Activated naive CD4-positive, alpha-beta T cell treated with anti-CD3 and anti-CD28 coated beads for 36 hours (primary cell): Measurements from ENCODE around the gene CFAP210. TPM values are rescaled to one million over a fixed set of nuclear protein-coding genes. Genes with fewer than 3 reads are reported as not detected.
"Not testable (repeated sequence)": the region's sequence is repeated elsewhere in the genome, so short reads cannot be mapped to it uniquely, and the experiment has no call there.

Experiments
- CTCF ChIA-PET: fragments of 350-600 bp; sonication (Branson Sonifier 250); formaldehyde crosslinking; loops from one replicate; lab custom pipeline; 2021; ENCODE audit warnings: antibody characterized with exemption; lab: Charles Lee
- DNase-seq: peaks from one replicate; pipeline ENCODE4 v3.0.0-alpha.2; 2020
- H3K27ac Mint-ChIP-seq: one replicate; pipeline ENCODE4 v1.8.0; 2021; ENCODE audit warnings: mild to moderate bottlenecking, mixed read lengths
- H3K27me3 Mint-ChIP-seq: one replicate; pipeline ENCODE4 v1.8.0; 2021; ENCODE audit warnings: low read depth, mixed read lengths
- H3K36me3 Mint-ChIP-seq: one replicate; pipeline ENCODE4 v1.8.0; 2021; ENCODE audit warnings: low read depth, mixed read lengths
- H3K4me1 Mint-ChIP-seq: one replicate; pipeline ENCODE4 v1.8.0; 2021; ENCODE audit warnings: low read depth, mixed read lengths
- H3K4me3 Mint-ChIP-seq: one replicate; pipeline ENCODE4 v1.8.0; 2021; ENCODE audit warnings: mild to moderate bottlenecking, moderate library complexity, mixed read lengths
- H3K9me3 Mint-ChIP-seq: one replicate; pipeline ENCODE4 v1.8.0; 2021; ENCODE audit warnings: mixed read lengths
- intact Hi-C: fragments of 100-400 bp; cut with micrococcal nuclease; formaldehyde crosslinking; loops from one replicate; pipeline ENCODE4 v1.15.1; 2023
- total RNA-seq, 2 experiments: library from RNA; stranded (reverse); gene quantifications; one replicate each; pipeline ENCODE4 v1.2.3, GENCODE V29; 2021

The CFAP210 gene
- total RNA-seq, 2 experiments from 2014 or later, result not detected

- no peak for DNase-seq
- CTCF ChIA-PET, result no interaction called here
- Mint-ChIP-seq H3K27ac (no peak overlapping the region), H3K4me3 (no peak overlapping the region), H3K27me3 (no peaks in the 10 kb centered on the region), H3K4me1 (no peaks in the 10 kb centered on the region), H3K9me3 (no peaks in the 10 kb centered on the region), H3K36me3 (peaks cover 4% of the 10 kb centered on the region)
- intact Hi-C loops, result no loop called here
Observed at GRCh38 chr2:169705927-169706326, 11.7 kb upstream of the CFAP210 start.

- DNase-seq, result no peak
- CTCF ChIA-PET, result interaction anchor here (0.6 to 1.1 kb wide), 4 partner anchors 30 to 84 kb away, joined by 3 to 5 read pairs (median 3); no protein-coding TSS in a partner anchor
- Mint-ChIP-seq H3K27me3 (no peaks in the 10 kb centered on the region), H3K27ac (no peak overlapping the region), H3K4me3 (no peak overlapping the region), H3K9me3 (no peaks in the 10 kb centered on the region), H3K36me3 (peaks cover 6% of the 10 kb centered on the region), H3K4me1 (no peaks in the 10 kb centered on the region)
- intact Hi-C loops, result no loop called here
Observed at GRCh38 chr2:169704160-169704708, 10.0 kb upstream of the CFAP210 start.

- no peak for DNase-seq
- H3K4me1 Mint-ChIP-seq, result no peaks in the 10 kb centered on the region
- intact Hi-C loops, result no loop called here
- H3K4me3 Mint-ChIP-seq, result no peak overlapping the region
- H3K27ac Mint-ChIP-seq, result no peak overlapping the region
- no peaks in the 10 kb centered on the region for H3K9me3 Mint-ChIP-seq
- H3K27me3 Mint-ChIP-seq, result no peaks in the 10 kb centered on the region
- CTCF ChIA-PET, result interaction anchor here (0.6 to 1.1 kb wide), 2 partner anchors 43 to 394 kb away, joined by 3 to 4 read pairs; no protein-coding TSS in a partner anchor
- H3K36me3 Mint-ChIP-seq, result peaks cover 10% of the 10 kb centered on the region
Observed at GRCh38 chr2:169702996-169703395, 8.8 kb upstream of the CFAP210 start.

GRCh38 chr2:169699173-169699572 lies 5.0 kb upstream of the CFAP210 start:
- H3K9me3 Mint-ChIP-seq, H3K27ac Mint-ChIP-seq, H3K4me3 Mint-ChIP-seq, H3K27me3 Mint-ChIP-seq, H3K4me1 Mint-ChIP-seq, DNase-seq: not testable (repeated sequence)
- CTCF ChIA-PET, result interaction anchor here (1.0 to 1.3 kb wide), 2 partner anchors 9 to 11 kb away, joined by 3 read pairs; no protein-coding TSS in a partner anchor
- intact Hi-C loops, result loop anchor here (10.0 kb wide), 1 partner anchor 334 kb away; the partner anchor contains the start of gene LRP2
- peaks cover 12% of the 10 kb centered on the region for H3K36me3 Mint-ChIP-seq

- no peak for DNase-seq
- no peaks in the 10 kb centered on the region for H3K9me3 Mint-ChIP-seq
- H3K36me3 Mint-ChIP-seq, result peaks cover 10% of the 10 kb centered on the region
- intact Hi-C loops, result loop anchor here (10.0 kb wide), 1 partner anchor 332 kb away; the partner anchor contains the start of gene LRP2
- CTCF ChIA-PET, result interaction anchor here (0.6 to 1.0 kb wide), 3 partner anchors 62 to 131 kb away, joined by 3 to 4 read pairs (median 3); partner anchors contain the start of gene UBR3
- peaks cover 13% of the 10 kb centered on the region for H3K4me1 Mint-ChIP-seq
- no peak overlapping the region for H3K27ac Mint-ChIP-seq
- H3K27me3 Mint-ChIP-seq, result no peaks in the 10 kb centered on the region
- H3K4me3 Mint-ChIP-seq, result no peak overlapping the region
Observed at GRCh38 chr2:169696381-169696780, 2.2 kb upstream of the CFAP210 start.

GRCh38 chr2:169694894-169695260 lies 672 bp upstream of the CFAP210 start:
- H3K4me3 Mint-ChIP-seq, result peak overlapping the region; percentile 84
- no peak for DNase-seq
- intact Hi-C loops, result loop anchor here (1.0 to 10.0 kb wide), 11 partner anchors 38 to 803 kb away; partner anchors contain the start of genes BBS5, FASTKD1, KLHL23 and LRP2
- H3K4me1 Mint-ChIP-seq, result peaks cover 13% of the 10 kb centered on the region
- CTCF ChIA-PET, result no interaction called here
- peaks cover 8% of the 10 kb centered on the region for H3K36me3 Mint-ChIP-seq
- H3K27me3 Mint-ChIP-seq, result no peaks in the 10 kb centered on the region
- peaks cover 4% of the 10 kb centered on the region for H3K9me3 Mint-ChIP-seq
- H3K27ac Mint-ChIP-seq, result peak overlapping the region; percentile 71

- CTCF ChIA-PET, result no interaction called here
- intact Hi-C loops, result loop anchor here (5.0 to 10.0 kb wide), 4 partner anchors 234 to 801 kb away; partner anchors contain the start of genes LRP2 and SPC25
- peaks cover 4% of the 10 kb centered on the region for H3K36me3 Mint-ChIP-seq
- no peak for DNase-seq
- peak overlapping the region; percentile 84 for H3K4me3 Mint-ChIP-seq
- peaks cover 10% of the 10 kb centered on the region for H3K9me3 Mint-ChIP-seq
- peaks cover 13% of the 10 kb centered on the region for H3K4me1 Mint-ChIP-seq
- H3K27ac Mint-ChIP-seq, result no peak overlapping the region
- H3K27me3 Mint-ChIP-seq, result no peaks in the 10 kb centered on the region
Observed at GRCh38 chr2:169693360-169693759, 845 bp downstream of the CFAP210 start.

GRCh38 chr2:169692718-169693117 lies 1.5 kb downstream of the CFAP210 start:
- Mint-ChIP-seq H3K4me3 (no peak overlapping the region), H3K9me3 (peaks cover 11% of the 10 kb centered on the region), H3K27ac (no peak overlapping the region), H3K4me1 (peaks cover 13% of the 10 kb centered on the region), H3K27me3 (no peaks in the 10 kb centered on the region), H3K36me3 (peaks cover 4% of the 10 kb centered on the region)
- CTCF ChIA-PET, result interaction anchor here (0.5 kb wide), 2 partner anchors 16 to 26 kb away, joined by 3 read pairs; no protein-coding TSS in a partner anchor
- DNase-seq, result no peak
- intact Hi-C loops, result loop anchor here (5.0 to 10.0 kb wide), 4 partner anchors 235 to 800 kb away; partner anchors contain the start of genes LRP2 and SPC25

- peaks cover 11% of the 10 kb centered on the region for H3K4me1 Mint-ChIP-seq
- H3K36me3 Mint-ChIP-seq, result peaks cover 2% of the 10 kb centered on the region
- intact Hi-C loops, result loop anchor here (5.0 to 10.0 kb wide), 4 partner anchors 236 to 799 kb away; partner anchors contain the start of genes LRP2 and SPC25
- no peaks in the 10 kb centered on the region for H3K27me3 Mint-ChIP-seq
- no peak overlapping the region for H3K27ac Mint-ChIP-seq
- no peak overlapping the region for H3K4me3 Mint-ChIP-seq
- DNase-seq, result no peak
- H3K9me3 Mint-ChIP-seq, result peaks cover 13% of the 10 kb centered on the region
- CTCF ChIA-PET, result interaction anchor here (0.5 to 1.1 kb wide), 2 partner anchors 8 to 13 kb away, joined by 3 to 4 read pairs; no protein-coding TSS in a partner anchor
Observed at GRCh38 chr2:169690958-169691357, 3.2 kb downstream of the CFAP210 start.

- not testable (repeated sequence) for H3K27ac Mint-ChIP-seq
Observed at GRCh38 chr2:169687943-169688342, 6.3 kb downstream of the CFAP210 start.

GRCh38 chr2:169686825-169687224 lies 7.4 kb downstream of the CFAP210 start:
- H3K27ac Mint-ChIP-seq, H3K4me1 Mint-ChIP-seq, H3K4me3 Mint-ChIP-seq, DNase-seq, H3K36me3 Mint-ChIP-seq, H3K27me3 Mint-ChIP-seq, intact Hi-C loops, CTCF ChIA-PET: not testable (repeated sequence)
- H3K9me3 Mint-ChIP-seq, result peaks cover 13% of the 10 kb centered on the region

More at GRCh38 chr2:169687943-169688342, 6.3 kb downstream of the CFAP210 start:
- H3K4me1 Mint-ChIP-seq, CTCF ChIA-PET, DNase-seq, intact Hi-C loops, H3K27me3 Mint-ChIP-seq, H3K4me3 Mint-ChIP-seq, H3K36me3 Mint-ChIP-seq: not testable (repeated sequence)
- peaks cover 13% of the 10 kb centered on the region for H3K9me3 Mint-ChIP-seq

GRCh38 chr2:169684712-169685111 lies 9.5 kb downstream of the CFAP210 start:
- H3K9me3 Mint-ChIP-seq, H3K27ac Mint-ChIP-seq, H3K4me3 Mint-ChIP-seq, H3K27me3 Mint-ChIP-seq, intact Hi-C loops, H3K36me3 Mint-ChIP-seq, CTCF ChIA-PET, DNase-seq, H3K4me1 Mint-ChIP-seq: not testable (repeated sequence)
